Stomach (tissue), 9 donors: ENCODE measurements around the gene OR51B4. TPM values are rescaled to one million over a fixed set of nuclear protein-coding genes. Genes with fewer than 3 reads are reported as not detected.

Experiments
- DNase-seq, 2 donors: peaks; one replicate each; pipeline versions ENCODE4 v3.0.0 to v3.0.0-alpha.2; 2013 to 2019
- H3K27ac ChIP-seq, 5 donors: fragments of 200-600 bp in 4 of 5; sonication (generic) in 4 of 5; one replicate each; pipeline ENCODE4 v1.5.1; 2013 to 2019; ENCODE audit warnings: mild to moderate bottlenecking in 1 of 5, moderate library complexity in 1 of 5
- H3K27me3 ChIP-seq, 3 donors: fragments of 200-600 bp; sonication (generic); one replicate each; pipeline ENCODE4 v1.5.1; 2017 to 2019; ENCODE audit warnings: mixed run types in 1 of 3
- H3K36me3 ChIP-seq, 4 donors: fragments of 200-600 bp; sonication (generic); 1 replicate in 3 of 4; 2 replicates in 1 of 4; pipeline ENCODE4 v1.5.1; 2016 to 2019
- H3K4me1 ChIP-seq, 4 donors: fragments of 200-600 bp; sonication (generic); one replicate each; pipeline ENCODE4 v1.5.1; 2016 to 2019
- H3K4me3 ChIP-seq, 4 donors: fragments of 200-600 bp; sonication (generic) in 3 of 4; one replicate each; pipeline ENCODE4 v1.5.1; 2016 to 2019; ENCODE audit warnings: mild to moderate bottlenecking in 1 of 4
- H3K9me3 ChIP-seq, 4 donors: fragments of 200-600 bp; sonication (generic); one replicate each; pipeline ENCODE4 v1.5.1; 2016 to 2019
- CTCF ChIP-seq, 7 experiments: fragments of 450-650 bp in 4 of 7; fragments of 200-600 bp in 3 of 7; sonication (generic) in 3 of 7; IDR thresholded peaks; one replicate each; pipeline ENCODE4 v1.5.1; 2016 to 2019; ENCODE audit warnings: antibody characterized with exemption in 7 of 7, control low read depth in 2 of 7, mild to moderate bottlenecking in 1 of 7
- EP300 ChIP-seq: sonication (generic); formaldehyde crosslinking; IDR thresholded peaks from one replicate; pipeline ENCODE4 v1.6.1; 2017; ENCODE audit warnings: antibody characterized with exemption
- POLR2A ChIP-seq, 4 donors: fragments of 450-650 bp; IDR thresholded peaks; one replicate each; pipeline ENCODE4 v1.6.1; 2016; ENCODE audit warnings: antibody characterized with exemption in 4 of 4, control low read depth in 2 of 4, mild to moderate bottlenecking in 1 of 4, moderate library complexity in 1 of 4
- POLR2AphosphoS5 ChIP-seq, 3 donors: sonication (generic); formaldehyde crosslinking; IDR thresholded peaks; one replicate each; pipeline ENCODE4 v1.6.1; 2016; ENCODE audit warnings: antibody characterized with exemption in 3 of 3
- WGBS, 5 donors: extraction: QIAGEN DNeasy Blood & Tissue Kit in 3 of 5; methylation state at CpG; one replicate each; pipeline versions ENCODE4 v1.1.5 to v1.1.7; 2013 to 2018; 5-methylcytosine and 5-hydroxymethylcytosine counted together
- intact Hi-C: fragments of 100-400 bp; cut with DNase I; formaldehyde crosslinking; loops from one replicate; pipeline ENCODE4 v1.15.1; 2023; ENCODE audit warnings: low total_unique reads
- polyA plus RNA-seq, 3 donors: library from polyadenylated mRNA; stranded (reverse); fragments of 200-250 nt; gene quantifications; one replicate each; pipeline ENCODE4 v1.2.3, GENCODE V29; 2013
- total RNA-seq, 5 donors: library from RNA; depleted of rRNA; stranded (reverse); fragments of >200 nt; gene quantifications; one replicate each; pipeline versions ENCODE4 v1.1.0 to v1.2.3, GENCODE V29; 2014 to 2016
- donor health status: healthy with polysubstance abuse.
- donor health status: Bipolar disorder and iron deficiency.
- donor health status: healthy.

OR51B4 gene
- total and polyA plus RNA-seq, 8 donors = not detected

GRCh38 chr11:5280582-5281102 is 21.1 kb downstream of the OR51B4 start:
- intact Hi-C loops = no loop called here
- 38 to 51% (median 48%) methylated on average over 3 of the region's 3 CpGs for WGBS, 5 donors
- DNase-seq = peak; percentile 45 to 65

GRCh38 chr11:5279471-5280090 is 22.2 kb downstream of the OR51B4 start:
- DNase-seq = no peak
- no peak overlapping the region for H3K4me3 ChIP-seq
- H3K27me3 ChIP-seq = no peaks in the 10 kb centered on the region
- no peaks in the 10 kb centered on the region for H3K9me3 ChIP-seq
- no peaks in the 10 kb centered on the region for H3K36me3 ChIP-seq
- H3K27ac ChIP-seq = no peak overlapping the region
- H3K4me1 ChIP-seq = no peaks in the 10 kb centered on the region
- 70 to 80% (median 74%) methylated on average over 4 of the region's 4 CpGs for WGBS, 5 donors
- TF ChIP-seq POLR2A (IDR thresholded peaks at IDR 0.05) (no peak), EP300 (no peak), CTCF (IDR thresholded peaks at IDR 0.05) (no peak), POLR2AphosphoS5 (IDR thresholded peaks at IDR 0.05) (no peak)
- intact Hi-C loops = no loop called here

More at GRCh38 chr11:5280582-5281102, 21.1 kb downstream of the OR51B4 start:
- no peaks in the 10 kb centered on the region for H3K9me3 ChIP-seq
- H3K27ac ChIP-seq = no peak overlapping the region
- H3K36me3 ChIP-seq = no peaks in the 10 kb centered on the region
- H3K4me3 ChIP-seq = no peak overlapping the region
- H3K4me1 ChIP-seq = no peaks in the 10 kb centered on the region
- TF ChIP-seq EP300 = no peak
- TF ChIP-seq CTCF (IDR thresholded peaks at IDR 0.05) = no peak
- peak in 1 of 3 donors; percentile 54 for TF ChIP-seq POLR2AphosphoS5 (IDR thresholded peaks at IDR 0.05)
- TF ChIP-seq POLR2A (IDR thresholded peaks at IDR 0.05) = no peak
- H3K27me3 ChIP-seq = no peaks in the 10 kb centered on the region

- H3K4me3 ChIP-seq = no peak overlapping the region
- TF ChIP-seq EP300 = no peak
- no peak for TF ChIP-seq POLR2A (IDR thresholded peaks at IDR 0.05)
- TF ChIP-seq POLR2AphosphoS5 (IDR thresholded peaks at IDR 0.05) = no peak
- no peak for TF ChIP-seq CTCF (IDR thresholded peaks at IDR 0.05)
- H3K27ac ChIP-seq = no peak overlapping the region
- no peaks in the 10 kb centered on the region for H3K9me3 ChIP-seq
- H3K4me1 ChIP-seq = no peaks in the 10 kb centered on the region
- H3K27me3 ChIP-seq = no peaks in the 10 kb centered on the region
- no peaks in the 10 kb centered on the region for H3K36me3 ChIP-seq
- DNase-seq = no peak
- intact Hi-C loops = no loop called here
- 51 to 82% (median 75%) methylated on average over 1 of the region's 1 CpG for WGBS, 5 donors
Observed at GRCh38 chr11:5277807-5278382, 23.9 kb downstream of the OR51B4 start.

GRCh38 chr11:5276697-5277096 is 25.0 kb downstream of the OR51B4 start:
- DNase-seq = no peak
- 78 to 85% (median 80%) methylated on average over 2 of the region's 2 CpGs for WGBS, 5 donors
- H3K36me3 ChIP-seq = no peaks in the 10 kb centered on the region
- H3K27me3 ChIP-seq = no peaks in the 10 kb centered on the region
- no peak overlapping the region for H3K27ac ChIP-seq
- no peak for TF ChIP-seq CTCF (IDR thresholded peaks at IDR 0.05)
- no peaks in the 10 kb centered on the region for H3K4me1 ChIP-seq
- intact Hi-C loops = no loop called here
- no peaks in the 10 kb centered on the region for H3K9me3 ChIP-seq
- no peak overlapping the region for H3K4me3 ChIP-seq
